MCF 10A (cell line): Measurements from ENCODE around the gene ASH1L. TPM values are rescaled to one million over a fixed set of nuclear protein-coding genes. Genes with fewer than 3 reads are reported as not detected.
"Not testable (repeated sequence)": the region's sequence is repeated elsewhere in the genome, so short reads cannot be mapped to it uniquely, and the experiment has no call there.

Experiments
- Bru-seq: library from RNA; stranded (reverse); fragments of 400-500 nt; gene quantifications from one replicate; lab custom pipeline; 2021; lab: Mats Ljungman, UMichigan
- BruChase-seq, 2 experiments: library from RNA; stranded (reverse); fragments of 400-500 nt; gene quantifications; one replicate each; lab custom pipeline; 2021; lab: Mats Ljungman, UMichigan
- BruUV-seq: library from RNA; stranded (reverse); fragments of 400-500 nt; replicated peaks from 2 replicates; lab custom pipeline; 2021; lab: Mats Ljungman, UMichigan
- CTCF ChIA-PET: fragments of 300-600 bp; sonication (Branson Sonifier 250); formaldehyde crosslinking; extraction: SDS; loops from one replicate; lab custom pipeline; 2021; ENCODE audit warnings: antibody characterized with exemption, inconsistent platforms; lab: Yijun Ruan, JAX
- POLR2A ChIA-PET: fragments of 300-600, 350-650 bp; sonication (Branson Sonifier 250); formaldehyde crosslinking; extraction: SDS; loops from one replicate; lab custom pipeline; 2020; ENCODE audit warnings: antibody characterized with exemption, inconsistent platforms; lab: Yijun Ruan, JAX
- DNase-seq: peaks from one replicate; pipeline ENCODE4 v3.0.0-alpha.2; 2018; ENCODE audit not compliant: unreplicated experiment
- H3K27ac Mint-ChIP-seq: one replicate; pipeline ENCODE4 v1.8.0; 2022; ENCODE audit warnings: mild to moderate bottlenecking, low read depth, mixed read lengths; ENCODE audit not compliant: unreplicated experiment
- H3K27me3 Mint-ChIP-seq: one replicate; pipeline ENCODE4 v1.8.0; 2022; ENCODE audit warnings: mixed read lengths; ENCODE audit not compliant: insufficient read depth, unreplicated experiment
- H3K36me3 Mint-ChIP-seq: one replicate; pipeline ENCODE4 v1.8.0; 2022; ENCODE audit warnings: mild to moderate bottlenecking, moderate library complexity, mixed read lengths; ENCODE audit not compliant: insufficient read depth, unreplicated experiment
- H3K4me1 Mint-ChIP-seq: one replicate; pipeline ENCODE4 v1.8.0; 2022; ENCODE audit warnings: mixed read lengths; ENCODE audit not compliant: insufficient read depth, unreplicated experiment
- H3K4me3 Mint-ChIP-seq: one replicate; pipeline ENCODE4 v1.8.0; 2022; ENCODE audit warnings: mild to moderate bottlenecking, moderate library complexity, mixed read lengths; ENCODE audit not compliant: unreplicated experiment
- H3K9me3 Mint-ChIP-seq: one replicate; pipeline ENCODE4 v1.8.0; 2022; ENCODE audit warnings: mixed read lengths; ENCODE audit not compliant: unreplicated experiment
- intact Hi-C: fragments of 100-400 bp; cut with micrococcal nuclease; formaldehyde crosslinking; loops from 2 replicates; pipeline ENCODE4 v1.14.1; 2022
- long read RNA-seq: library from polyadenylated mRNA; stranded (forward); transcript quantifications from one replicate; pipeline ENCODE4 v2.0.0, GENCODE V29; 2022
- total RNA-seq: library from RNA; stranded (reverse); gene quantifications from 2 replicates; pipeline ENCODE4 v1.2.3, GENCODE V29; 2022
- TF ChIP-seq, protein P1 (sequence below): fragments of 200-600 bp; IDR thresholded peaks from one replicate; pipeline ENCODE4 v1.8.0; 2022; ENCODE audit warnings: antibody characterized with exemption, mild to moderate bottlenecking; ENCODE audit not compliant: unreplicated experiment

The ASH1L gene, protein sequence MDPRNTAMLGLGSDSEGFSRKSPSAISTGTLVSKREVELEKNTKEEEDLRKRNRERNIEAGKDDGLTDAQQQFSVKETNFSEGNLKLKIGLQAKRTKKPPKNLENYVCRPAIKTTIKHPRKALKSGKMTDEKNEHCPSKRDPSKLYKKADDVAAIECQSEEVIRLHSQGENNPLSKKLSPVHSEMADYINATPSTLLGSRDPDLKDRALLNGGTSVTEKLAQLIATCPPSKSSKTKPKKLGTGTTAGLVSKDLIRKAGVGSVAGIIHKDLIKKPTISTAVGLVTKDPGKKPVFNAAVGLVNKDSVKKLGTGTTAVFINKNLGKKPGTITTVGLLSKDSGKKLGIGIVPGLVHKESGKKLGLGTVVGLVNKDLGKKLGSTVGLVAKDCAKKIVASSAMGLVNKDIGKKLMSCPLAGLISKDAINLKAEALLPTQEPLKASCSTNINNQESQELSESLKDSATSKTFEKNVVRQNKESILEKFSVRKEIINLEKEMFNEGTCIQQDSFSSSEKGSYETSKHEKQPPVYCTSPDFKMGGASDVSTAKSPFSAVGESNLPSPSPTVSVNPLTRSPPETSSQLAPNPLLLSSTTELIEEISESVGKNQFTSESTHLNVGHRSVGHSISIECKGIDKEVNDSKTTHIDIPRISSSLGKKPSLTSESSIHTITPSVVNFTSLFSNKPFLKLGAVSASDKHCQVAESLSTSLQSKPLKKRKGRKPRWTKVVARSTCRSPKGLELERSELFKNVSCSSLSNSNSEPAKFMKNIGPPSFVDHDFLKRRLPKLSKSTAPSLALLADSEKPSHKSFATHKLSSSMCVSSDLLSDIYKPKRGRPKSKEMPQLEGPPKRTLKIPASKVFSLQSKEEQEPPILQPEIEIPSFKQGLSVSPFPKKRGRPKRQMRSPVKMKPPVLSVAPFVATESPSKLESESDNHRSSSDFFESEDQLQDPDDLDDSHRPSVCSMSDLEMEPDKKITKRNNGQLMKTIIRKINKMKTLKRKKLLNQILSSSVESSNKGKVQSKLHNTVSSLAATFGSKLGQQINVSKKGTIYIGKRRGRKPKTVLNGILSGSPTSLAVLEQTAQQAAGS (N-terminal part only)
- total RNA-seq (59.1 and 66.8 TPM in 2 replicates), Bru-seq, nascent RNA (percentile 88 among the genes with signal in this experiment), BruChase-seq, experiment 1, labeled RNA remaining after a 6-hour chase (percentile 90 among the genes with signal in this experiment), BruChase-seq, experiment 2, labeled RNA remaining after a 2-hour chase (percentile 90 among the genes with signal in this experiment)
- long read RNA-seq, partial matches to known transcripts: 2 of 10 reads
- long read RNA-seq, other reads (novel, unspliced or antisense): 8 of 10 reads

DNA sequence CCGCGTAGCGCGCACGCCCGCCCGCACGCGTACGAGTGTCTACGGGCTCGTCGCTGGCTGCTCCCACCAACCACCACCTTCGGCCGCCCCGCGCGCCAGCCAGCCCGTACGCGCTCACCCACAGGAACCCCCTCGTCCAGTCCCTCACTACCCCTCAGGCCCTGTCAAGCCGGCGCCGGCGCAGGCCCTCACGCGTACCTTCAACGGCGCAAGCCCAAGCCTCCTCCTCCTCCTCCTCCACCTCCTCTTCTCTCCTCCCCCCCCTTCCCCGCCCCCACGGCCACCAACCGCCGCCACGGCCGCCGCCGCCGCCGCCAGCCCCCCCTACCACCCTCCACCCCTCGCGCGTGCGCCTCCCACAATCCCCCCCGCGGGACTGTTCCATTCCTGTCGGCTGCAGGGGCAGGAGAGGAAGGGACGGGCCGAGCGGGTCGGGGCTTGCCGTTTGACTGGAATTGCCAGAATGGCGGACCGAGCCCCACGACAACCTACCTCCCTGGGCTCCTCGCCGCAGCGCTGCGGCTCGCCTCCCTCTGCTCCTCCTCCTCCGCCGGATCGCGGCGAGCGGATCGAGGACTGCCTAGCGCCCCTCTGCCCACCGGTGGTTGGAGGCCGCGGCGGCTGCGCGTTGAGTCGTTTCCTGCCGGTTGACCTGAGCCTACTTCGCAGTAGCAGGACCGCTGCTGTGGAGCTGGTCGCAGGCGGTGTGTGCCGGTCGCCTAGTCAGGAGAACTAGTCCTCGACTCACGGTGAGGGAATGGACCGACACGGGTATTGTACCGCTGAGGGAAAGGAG lies at the start of gene ASH1L:
Gene ASH1L (minus strand): TSS at position 223 of the 796 bp plus-strand sequence. CDS start 41,284 bp downstream, outside the sequence.
- intact Hi-C loops: no loop called here

DNA sequence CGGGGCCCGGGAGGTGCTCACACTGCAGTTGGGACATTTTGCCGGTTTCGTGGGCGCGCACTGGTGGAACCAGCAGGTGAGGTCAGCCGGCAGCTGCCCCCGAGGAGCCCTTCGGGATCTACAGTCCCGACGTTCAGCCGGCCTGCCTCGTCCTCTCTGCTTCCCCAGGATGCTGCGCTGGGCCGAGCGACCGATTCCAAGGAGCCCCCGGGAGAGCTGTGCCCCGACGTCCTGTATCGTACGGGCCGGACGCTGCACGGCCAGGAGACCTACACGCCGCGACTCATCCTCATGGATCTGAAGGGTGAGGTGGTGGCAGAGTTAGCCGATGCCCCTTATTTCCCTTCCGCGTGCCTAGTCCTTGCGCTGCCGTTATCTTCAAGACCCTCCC lies 47.6 kb upstream of the ASH1L start:
- ChIA-PET POLR2A (interaction anchor here (0.6 to 1.4 kb wide), 4 partner anchors 9 to 999 kb away, joined by 3 to 5 read pairs (median 4); no protein-coding TSS in a partner anchor), CTCF (interaction anchor here (1.3 to 1.4 kb wide), 2 partner anchors 360 to 417 kb away, joined by 3 to 4 read pairs; no protein-coding TSS in a partner anchor)
- H3K9me3 Mint-ChIP-seq, H3K27ac Mint-ChIP-seq, H3K4me1 Mint-ChIP-seq, intact Hi-C loops, BruUV-seq, DNase-seq, H3K27me3 Mint-ChIP-seq: not testable (repeated sequence)
- Mint-ChIP-seq H3K36me3 (peaks cover 16% of the 10 kb centered on the region), H3K4me3 (peak overlapping the region; percentile 95)

More for the DNA sequence above, at the start of gene ASH1L:
- TF ChIP-seq, protein P1, sequence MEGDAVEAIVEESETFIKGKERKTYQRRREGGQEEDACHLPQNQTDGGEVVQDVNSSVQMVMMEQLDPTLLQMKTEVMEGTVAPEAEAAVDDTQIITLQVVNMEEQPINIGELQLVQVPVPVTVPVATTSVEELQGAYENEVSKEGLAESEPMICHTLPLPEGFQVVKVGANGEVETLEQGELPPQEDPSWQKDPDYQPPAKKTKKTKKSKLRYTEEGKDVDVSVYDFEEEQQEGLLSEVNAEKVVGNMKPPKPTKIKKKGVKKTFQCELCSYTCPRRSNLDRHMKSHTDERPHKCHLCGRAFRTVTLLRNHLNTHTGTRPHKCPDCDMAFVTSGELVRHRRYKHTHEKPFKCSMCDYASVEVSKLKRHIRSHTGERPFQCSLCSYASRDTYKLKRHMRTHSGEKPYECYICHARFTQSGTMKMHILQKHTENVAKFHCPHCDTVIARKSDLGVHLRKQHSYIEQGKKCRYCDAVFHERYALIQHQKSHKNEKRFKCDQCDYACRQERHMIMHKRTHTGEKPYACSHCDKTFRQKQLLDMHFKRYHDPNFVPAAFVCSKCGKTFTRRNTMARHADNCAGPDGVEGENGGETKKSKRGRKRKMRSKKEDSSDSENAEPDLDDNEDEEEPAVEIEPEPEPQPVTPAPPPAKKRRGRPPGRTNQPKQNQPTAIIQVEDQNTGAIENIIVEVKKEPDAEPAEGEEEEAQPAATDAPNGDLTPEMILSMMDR: no peak
- CTCF ChIA-PET: interaction anchor here (0.6 kb wide), 1 partner anchor 524 kb away, joined by 3 read pairs; no protein-coding TSS in a partner anchor
- Mint-ChIP-seq H3K4me1 (peaks cover 19% of the 10 kb centered on the region), H3K27me3 (no peaks in the 10 kb centered on the region), H3K27ac (peak within 1 kb of the TSS; percentile 97), H3K9me3 (no peaks in the 10 kb centered on the region), H3K4me3 (peak within 1 kb of the TSS; percentile 95), H3K36me3 (peaks cover 26% of the 10 kb centered on the region)
- DNase-seq: peak; percentile 97
- POLR2A ChIA-PET: interaction anchor here (0.6 to 3.1 kb wide), 45 partner anchors 11 to 954 kb away, joined by 3 to 25 read pairs (median 4); partner anchors contain the start of genes CLK2, GON4L and SCAMP3
- BruUV-seq: no TSS peak

DNA sequence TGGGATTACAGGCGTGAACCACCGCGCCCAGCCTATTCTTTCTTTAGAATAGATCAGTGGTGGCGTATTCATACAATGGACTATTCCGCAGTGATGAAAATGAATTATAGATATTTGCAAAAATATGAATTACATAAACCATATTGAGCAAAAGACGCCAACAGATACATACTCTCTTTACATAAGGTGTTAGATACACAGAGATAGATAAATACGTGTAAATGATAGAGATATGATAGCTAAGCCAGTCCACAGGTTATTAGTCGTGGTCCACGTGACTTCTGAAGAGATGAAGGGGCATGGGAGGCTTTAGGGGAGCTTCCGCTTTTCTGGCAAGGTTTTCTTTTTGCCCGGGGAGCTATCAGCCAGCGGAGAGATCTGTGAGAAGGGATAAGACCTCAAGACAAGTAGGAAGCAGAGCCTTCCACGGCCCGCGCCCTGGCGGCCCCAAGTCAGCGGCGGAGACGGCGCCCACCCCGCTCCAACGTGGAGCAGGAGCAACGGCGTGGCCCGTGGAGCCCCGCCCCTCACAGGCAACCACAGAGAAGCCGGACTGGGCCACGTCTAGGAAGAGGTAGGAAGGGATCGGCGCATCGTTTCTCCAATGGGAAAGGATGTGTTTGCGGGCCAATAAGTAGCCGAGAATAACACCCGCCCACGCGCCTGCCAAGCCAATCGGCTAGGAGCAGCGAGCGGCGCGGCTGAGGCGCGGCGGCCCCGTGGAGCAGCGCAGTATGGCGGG lies 47.1 kb upstream of the ASH1L start, which contains the start of gene MSTO1:
Gene MSTO1 (plus strand): TSS at position 704 of the 742 bp plus-strand sequence. CDS start 31 bp downstream, at position 735.
- TSS peak; percentile 99 for BruUV-seq
- Mint-ChIP-seq H3K27me3 (no peaks in the 10 kb centered on the region), H3K36me3 (peaks cover 13% of the 10 kb centered on the region)

More for the DNA sequence above, 47.1 kb upstream of the ASH1L start, which contains the start of gene MSTO1:
- Mint-ChIP-seq H3K9me3 (no peaks in the 10 kb centered on the region), H3K27ac (peak within 1 kb of the TSS; percentile 96), H3K4me3 (peak within 1 kb of the TSS; percentile 95), H3K4me1 (no peaks in the 10 kb centered on the region)
- TF ChIP-seq, protein P1: no peak
- DNase-seq: peak; percentile 99
- intact Hi-C loops: no loop called here
- ChIA-PET POLR2A (interaction anchor here (0.6 to 1.4 kb wide), 12 partner anchors 9 to 999 kb away, joined by 3 to 9 read pairs (median 4); no protein-coding TSS in a partner anchor), CTCF (interaction anchor here (0.7 to 1.4 kb wide), 5 partner anchors 8 to 1532 kb away, joined by 3 to 4 read pairs (median 3); no protein-coding TSS in a partner anchor)
